SW 1271 (cell line): ENCODE measurements around the gene MYH15.
"Not testable (repeated sequence)": the region's sequence is repeated elsewhere in the genome, so short reads cannot be mapped to it uniquely, and the experiment has no call there.

Experiments
- DNase-seq, 2 experiments: peaks; one replicate each; lab custom pipeline; 2025; lab: John Stamatoyannopoulos, UW

MYH15 gene

DNA sequence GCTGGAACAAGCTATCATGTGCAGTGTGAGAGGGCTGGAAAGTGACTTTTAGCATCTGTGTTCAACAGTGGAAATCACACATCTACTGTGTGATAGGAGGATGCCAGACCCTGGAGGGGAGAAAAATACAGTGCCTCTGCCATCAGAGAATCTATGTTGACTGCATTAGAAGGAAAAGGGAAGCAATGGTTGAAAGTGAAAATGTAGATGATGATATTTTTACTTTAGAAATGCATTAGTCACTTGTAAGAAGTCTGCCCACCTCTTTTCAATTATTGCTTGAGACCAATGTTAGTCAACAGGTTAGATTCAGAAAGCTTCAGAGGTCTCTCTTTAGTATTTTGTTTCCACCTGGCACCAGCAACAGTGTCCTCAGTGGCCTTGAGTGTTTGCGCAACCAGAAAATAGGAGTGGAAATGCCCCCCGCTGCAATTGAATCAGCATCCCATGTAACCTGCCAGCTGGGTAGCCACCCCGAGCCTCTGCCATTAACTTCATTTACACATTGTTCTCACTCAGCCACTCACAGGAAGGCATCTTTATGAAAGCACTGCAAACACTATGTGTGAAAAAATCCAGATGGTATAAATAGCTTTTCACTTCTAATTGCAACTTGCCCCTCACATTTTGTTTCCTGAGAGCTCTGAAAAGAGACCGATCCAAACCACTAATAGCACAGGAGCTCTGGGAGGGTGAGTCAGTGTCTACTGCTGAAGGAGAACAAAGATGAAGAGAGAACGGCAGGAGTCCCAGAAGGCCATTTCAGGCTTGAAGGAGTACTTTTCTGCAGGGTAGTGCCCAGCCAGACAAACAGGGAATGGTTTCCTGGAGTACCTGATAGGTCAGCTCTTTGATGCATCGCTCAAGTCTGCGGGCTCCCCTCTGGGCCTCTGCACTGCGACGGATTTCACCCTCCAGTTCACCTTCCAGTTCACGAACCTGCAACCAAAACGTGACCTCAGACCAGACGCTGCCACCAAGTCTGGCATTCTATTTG is 122.0 kb downstream of the MYH15 start:
- DNase-seq = no peak

DNA sequence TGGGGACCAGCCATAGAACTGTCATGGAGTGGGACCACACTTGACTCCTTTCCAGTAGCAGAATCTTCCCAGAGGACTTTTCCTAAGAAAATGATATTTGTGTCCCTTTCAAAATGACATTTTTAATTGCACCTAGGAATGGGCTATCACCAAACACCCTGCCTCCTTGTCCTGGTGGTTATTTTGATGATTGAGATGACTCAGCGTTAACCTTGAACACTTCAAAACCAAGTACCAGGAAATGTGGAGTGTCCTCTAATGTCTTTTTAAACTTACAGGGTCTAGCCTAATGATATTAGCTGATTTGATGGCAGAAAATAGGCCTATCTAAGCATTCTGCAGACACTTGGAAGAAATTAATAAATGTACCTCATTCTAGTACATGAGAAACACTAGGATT is 123.3 kb downstream of the MYH15 start:
- no peak for DNase-seq

DNA sequence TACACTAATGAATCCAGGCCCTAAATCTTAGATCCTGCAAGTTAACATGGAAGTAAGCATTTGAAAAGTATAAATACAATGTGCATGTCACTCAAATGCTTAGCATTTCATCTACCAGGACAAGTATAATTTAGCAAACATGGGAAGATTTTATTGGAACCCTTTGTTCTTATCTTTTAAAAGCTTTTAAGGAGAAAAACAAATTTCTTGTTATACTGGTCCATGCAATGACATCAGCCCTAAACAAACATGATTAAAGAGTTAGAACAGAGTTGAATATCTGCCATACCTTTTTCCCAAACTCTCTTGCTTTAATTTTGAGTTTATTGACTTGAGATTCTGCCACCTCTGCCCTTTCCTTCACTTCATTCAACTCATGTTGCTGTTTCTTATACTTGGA is 127.1 kb downstream of the MYH15 start:
- DNase-seq = no peak

DNA sequence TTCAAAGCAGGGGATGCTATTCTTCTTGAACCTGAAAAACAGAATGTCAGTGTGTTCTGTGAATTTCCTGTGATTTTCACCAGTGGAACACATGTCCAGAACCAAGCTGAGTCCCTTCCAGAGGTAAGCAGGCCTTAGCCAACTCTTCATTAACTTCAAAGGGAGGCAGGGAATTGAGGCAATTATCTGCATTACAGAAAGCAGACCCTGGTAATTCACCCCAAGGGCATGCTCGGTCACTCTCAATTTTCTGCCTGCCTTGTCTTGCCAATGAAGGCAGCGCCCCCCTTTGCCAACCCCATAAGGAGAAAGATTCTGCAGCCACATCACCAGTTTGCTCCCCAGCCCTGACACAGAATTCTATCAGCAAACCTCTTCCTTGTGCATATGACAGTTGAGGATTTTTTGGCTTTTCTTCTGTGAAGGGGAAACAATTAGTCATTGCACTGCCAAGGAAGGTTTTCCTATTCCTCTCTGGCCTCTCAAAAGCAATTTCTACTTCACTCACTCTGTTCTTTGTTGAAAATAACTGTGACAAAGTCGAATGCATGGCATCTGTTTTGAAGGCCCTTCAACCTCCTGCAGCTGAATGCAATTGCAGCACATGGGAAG is 128.8 kb downstream of the MYH15 start:
- DNase-seq = no peak

DNA sequence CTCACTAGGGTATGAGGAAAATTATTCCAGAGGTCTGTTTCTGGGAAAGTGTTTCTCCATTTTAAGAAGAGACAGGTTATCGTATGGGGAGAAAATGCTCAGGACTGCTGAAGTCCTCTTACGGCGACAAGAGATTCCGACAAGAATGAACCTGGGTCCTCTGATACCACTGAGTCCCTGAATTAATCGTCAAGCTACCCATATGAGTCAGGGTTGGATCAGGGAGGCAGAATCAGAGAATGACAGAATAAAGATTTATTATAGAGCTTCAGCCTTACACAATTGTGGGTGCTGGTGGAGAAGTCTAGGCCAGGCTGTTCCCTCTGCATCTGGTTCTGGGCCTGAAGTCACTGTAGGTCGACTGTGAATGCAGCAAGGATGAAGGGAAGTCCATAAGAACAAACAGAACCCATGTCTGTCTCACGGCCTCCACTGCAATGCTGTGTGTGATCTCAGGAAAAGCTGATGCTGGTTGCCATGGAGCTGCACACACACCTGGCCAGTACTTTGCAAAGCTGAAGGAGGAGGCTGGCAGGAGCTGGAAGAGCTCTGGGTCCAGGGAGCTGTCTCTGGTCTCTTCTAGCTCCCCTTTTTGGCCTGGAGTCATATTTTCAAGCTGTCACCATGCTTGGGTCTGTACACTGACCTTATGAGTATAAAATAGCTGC is 130.1 kb downstream of the MYH15 start:
- DNase-seq = no peak

DNA sequence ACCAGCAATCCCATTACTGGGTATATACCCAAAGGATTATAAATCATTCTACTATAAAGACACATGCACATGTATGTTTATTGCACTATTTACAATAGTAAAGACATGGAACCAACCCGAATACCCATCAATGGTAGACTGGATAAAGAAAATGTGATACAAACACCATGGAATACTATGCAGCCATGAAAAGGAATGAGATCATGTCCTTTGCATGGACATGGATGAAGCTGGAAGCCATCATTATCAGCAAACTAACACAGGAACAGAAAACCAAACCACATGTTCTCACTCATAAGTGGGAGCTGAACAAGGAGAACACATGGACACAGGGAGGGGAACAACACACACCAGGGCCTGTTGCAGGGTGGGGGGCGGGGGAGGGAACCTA is 131.4 kb downstream of the MYH15 start:
- not testable (repeated sequence) for DNase-seq

DNA sequence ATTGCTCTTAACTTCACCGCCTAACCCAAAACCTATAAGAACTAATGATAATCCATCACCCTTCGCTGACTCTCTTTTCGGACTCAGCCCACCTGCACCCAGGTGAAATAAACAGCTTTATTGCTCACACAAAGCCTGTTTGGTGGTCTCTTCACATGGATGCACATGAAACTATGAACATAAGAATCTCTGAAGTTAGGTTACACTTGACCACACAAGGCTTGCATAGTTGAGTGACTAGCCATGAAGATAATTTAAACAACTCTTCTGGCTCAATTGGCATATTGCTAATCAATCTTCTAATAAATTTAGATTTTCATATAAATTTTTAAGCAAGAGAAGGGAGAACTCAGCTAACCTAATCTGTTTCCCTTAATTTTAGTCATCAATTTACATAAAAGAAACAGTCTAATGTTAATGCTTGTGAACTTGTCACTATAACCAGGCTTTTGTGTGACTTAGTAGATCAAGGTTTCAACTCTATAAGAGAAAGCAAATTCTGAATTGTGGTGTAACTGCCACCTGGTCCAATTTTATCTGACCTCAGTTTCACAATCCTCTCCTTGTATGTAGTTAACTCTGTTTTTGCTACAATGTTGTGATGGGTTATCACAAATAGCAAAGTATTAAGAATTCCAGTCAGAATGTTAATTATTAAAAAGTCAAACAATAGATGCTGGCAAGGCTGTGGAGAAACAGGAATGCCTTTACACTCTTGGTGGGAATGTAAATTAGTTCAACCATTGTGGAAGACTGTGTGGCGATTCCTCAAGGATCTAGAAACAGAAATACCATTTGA is 132.0 kb downstream of the MYH15 start:
- DNase-seq = no peak

DNA sequence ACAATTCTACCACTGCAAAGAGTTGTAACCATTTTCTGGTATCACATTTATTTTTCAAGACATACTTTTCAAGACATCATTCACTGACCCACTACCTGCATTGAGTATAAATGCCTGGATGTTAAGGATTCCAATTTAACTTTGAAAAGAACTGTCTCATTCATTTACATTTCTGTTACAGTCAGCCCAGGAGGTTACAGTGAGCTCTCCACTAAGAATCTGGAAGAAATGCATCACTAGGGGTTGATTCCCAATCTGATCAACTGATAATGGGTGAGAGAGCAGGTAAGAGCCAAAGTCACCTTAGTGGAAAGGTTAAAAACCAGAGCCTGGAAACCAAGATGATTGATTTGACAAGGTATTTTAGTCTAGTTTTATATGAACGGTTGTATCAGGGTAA is 133.0 kb downstream of the MYH15 start:
- DNase-seq = no peak

DNA sequence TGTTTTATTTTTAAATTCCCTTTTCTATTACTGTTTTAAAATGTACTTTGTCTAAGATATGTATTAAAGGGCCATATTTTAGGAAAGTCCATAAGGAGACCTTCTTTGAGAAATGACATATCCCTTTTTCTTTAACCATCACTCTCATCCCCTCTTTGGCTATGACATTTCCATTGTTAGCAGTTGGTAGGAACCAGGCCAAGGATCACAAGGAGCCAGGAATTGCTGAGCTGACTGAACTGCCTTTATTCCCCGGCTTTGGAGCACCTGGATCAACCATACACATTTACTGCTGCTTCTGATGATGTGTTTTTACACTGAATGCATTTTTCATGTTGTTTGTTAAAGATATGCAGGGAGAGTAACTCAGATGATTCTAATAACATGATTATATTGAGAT is 134.4 kb downstream of the MYH15 start:
- DNase-seq = no peak

DNA sequence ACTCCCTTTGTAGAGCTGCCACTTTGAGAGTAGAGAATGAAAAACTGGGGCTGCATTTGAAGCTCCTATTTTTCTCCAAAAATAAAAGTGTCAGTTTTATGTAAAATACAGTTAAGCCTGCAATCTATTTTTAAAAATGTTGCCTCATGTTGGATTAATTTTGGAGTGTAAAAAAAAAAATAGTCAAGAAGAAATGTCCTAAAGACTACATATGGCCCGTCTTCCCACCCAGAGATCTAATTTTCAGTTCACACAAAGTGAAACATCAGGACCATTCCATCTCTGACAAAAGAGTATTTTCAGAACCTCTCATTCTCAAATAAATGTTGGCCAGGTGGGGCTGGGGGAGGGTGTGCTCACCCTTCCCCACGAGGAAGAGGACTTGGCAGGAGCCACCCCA is 151.4 kb downstream of the MYH15 start:
- DNase-seq = no peak

DNA sequence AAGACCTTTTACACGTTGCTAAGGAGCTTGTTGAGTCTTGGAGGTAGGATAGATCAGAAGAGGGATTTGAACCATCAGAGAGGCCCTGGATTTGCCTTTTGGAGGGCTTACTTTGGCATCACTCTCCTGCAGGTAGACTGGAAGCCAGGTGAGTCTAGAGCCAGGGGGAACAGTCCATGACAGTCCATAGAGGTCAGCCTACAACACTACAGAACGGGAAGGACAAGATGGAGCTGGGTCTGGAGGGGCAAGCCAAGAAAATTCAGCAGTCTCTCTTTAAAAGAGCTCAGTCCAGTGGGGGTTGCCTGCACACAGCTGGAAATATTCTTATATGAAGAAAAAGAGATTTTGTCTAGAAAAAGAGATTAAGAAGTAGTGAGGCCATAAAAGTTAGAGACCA is 153.4 kb downstream of the MYH15 start:
- no peak for DNase-seq

DNA sequence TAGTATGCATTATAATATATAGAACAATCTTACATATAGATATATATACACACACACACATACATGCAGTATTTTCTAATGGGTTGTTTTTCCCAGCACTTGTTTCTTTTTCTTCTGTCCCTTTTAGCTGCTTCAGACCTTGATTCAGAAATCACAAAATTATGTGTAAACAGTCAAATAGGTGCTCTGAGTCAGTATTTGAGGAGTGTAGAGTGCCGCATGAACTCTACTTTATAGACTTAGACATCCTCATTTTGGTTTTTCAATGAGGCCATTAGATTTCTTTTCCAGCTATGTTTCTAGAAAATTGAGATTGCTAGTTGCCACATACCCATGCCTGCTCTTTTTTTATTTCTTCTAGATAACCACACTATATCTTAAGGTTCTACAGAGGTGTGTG is 155.8 kb downstream of the MYH15 start:
- DNase-seq = no peak

DNA sequence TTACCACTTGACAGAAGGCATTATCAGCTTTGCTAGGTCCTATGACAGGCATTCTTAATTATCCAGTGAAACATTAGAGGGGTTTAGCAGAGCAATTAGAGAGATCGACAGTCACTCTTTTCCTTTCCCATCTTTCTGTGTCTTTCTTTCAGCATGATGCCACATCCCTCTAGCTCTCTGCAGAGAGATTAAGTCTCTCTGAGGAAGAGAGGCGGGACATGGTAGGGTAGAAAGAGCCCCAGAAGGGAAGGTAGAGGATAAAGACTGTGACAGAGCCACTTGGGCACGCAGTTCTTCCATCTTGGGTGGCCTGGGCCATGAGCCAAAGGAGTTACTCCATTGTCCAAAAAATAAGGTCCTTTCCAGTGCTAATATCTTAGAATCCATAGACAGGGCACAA is 158.2 kb downstream of the MYH15 start:
- DNase-seq = no peak

DNA sequence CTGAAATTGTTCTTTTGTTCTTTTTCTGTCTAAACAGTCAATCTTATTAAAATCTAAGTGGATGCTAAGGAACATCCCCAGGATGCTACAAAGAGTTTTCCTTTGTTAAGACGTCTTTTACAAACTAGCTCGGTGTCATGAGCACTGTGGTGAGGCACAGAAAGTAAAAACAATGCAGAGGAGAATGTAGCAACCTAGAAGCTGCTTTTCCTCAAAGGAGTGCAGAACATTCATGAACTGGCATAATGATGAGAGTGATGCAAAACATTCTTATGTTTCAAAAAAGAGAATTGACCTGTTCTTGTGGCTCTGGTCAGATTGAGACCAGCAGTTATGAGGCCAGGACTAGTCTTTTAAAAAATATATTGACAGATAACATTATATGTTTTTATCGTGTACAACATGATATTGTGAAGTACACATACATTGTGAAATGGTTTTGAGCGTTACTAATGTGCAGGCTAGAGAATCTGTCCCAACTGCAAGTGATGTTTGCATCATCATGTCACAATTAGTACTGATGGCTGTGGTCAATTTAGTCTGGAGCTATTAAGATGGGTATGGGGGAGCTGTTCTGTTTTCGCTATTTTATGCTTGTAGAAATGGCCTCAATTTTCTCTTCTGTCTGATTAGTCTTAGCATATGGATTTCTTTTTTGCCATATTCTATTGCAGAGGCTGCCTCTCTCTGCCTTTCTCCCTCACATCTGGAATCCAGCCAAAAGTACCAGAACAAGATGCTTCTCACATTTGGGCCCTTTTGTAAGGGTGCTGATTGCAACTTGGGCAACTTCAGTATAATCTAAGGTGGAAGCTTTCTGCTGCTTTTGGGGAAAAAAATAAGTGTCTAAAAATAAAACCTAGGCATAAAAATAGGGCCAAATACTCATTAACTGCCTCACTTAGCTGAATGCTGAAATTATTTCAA is 163.8 kb downstream of the MYH15 start:
- no peak for DNase-seq

DNA sequence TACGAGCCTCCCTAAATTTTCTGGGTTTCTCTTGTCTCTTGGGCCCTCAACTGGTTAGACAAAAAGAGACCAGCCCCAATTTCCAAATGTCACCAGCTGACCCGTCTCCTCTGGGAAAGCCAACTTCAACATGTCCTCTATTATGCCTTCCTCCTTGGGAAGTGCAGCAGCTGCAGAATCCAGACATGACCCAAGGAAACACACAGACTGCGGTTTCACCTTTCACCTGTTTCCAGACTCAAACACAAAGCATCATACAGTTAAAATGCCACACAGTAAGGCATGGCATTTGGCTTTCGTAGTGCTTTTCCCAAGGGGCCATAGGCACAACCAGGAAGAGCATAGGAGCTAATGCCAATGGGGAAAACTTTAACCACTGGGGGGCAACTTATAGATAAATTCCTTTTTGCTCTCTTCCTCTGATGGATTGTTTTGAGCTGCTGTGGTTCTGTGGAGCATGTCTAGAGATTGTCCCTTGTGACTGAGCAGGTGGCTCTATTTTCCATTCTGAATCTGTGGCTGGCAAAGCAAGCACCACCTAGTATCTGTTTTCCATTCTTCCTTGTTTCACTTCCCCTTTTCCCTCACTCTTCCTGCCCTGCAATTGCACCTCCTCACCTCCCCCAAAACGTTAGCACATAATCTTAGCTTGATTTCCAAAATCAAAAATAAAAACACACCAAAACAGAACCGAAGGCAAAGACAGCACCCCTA is 164.7 kb downstream of the MYH15 start:
- DNase-seq = no peak

DNA sequence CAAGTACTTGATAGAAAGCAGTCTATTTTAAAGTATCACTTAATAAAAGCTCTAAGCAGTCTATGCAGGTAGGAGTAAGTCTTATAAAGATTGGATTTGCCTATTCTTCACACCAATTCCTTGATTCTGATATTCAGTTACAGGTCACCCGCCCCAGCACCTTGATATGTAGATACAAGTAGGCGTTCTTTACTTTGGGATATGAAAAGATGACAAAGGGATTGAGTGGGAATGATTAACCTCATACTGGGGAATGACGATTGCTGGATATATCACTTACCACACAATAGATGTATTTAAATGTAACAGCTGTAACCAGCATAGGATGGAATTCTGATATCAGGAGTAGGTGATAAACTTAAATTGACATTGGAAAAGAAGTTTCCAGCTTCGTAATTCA is 166.9 kb downstream of the MYH15 start:
- no peak for DNase-seq

DNA sequence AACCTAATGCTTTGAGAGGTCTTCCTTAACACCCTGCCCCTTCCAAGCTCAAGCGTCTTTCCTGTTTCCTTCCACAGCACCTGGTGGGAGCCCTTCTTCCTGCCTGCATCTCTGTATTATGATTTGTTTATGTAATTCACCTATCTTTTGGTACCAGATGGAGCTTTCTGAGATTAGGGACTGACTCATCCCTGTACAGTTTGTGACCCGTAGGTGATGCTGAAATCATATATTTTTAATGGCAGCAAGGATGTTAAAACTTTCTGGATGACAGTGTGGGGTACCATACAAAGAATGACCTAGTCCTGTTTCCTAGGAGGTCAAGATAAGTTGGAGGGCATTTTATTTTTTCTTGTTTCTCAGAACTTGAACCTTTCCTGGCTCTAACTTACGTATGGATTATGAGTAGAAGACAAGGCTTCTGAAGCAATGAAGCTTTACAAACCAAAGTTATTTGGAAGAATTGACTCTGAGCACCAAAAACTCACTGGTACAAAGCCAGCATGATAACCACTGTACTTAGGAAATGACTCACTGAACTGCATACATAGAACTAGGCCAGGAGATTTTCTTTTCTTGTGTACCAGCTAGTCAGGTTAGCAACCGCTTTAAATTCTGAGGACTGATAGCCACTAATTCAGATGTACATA is 167.4 kb downstream of the MYH15 start:
- no peak for DNase-seq

DNA sequence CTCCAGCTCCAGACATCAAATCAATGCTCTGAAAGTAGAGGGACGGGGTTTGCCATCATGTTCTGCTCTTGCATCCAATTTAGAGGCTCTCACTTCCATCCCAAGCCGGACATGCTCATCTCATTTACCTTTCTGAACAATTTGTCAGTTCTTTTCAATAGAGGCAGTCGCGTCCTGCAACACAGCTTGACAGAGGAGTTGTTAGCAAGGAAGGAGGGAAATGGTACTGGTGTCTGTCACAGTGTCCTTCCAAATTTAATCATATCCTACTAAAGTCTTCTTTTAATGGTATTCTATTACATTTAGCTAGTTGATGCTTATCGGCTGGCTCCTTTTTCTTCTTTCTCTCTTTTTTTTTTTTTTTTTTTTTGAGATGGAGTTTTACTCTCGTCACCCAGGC is 168.5 kb downstream of the MYH15 start:
- DNase-seq = no peak

DNA sequence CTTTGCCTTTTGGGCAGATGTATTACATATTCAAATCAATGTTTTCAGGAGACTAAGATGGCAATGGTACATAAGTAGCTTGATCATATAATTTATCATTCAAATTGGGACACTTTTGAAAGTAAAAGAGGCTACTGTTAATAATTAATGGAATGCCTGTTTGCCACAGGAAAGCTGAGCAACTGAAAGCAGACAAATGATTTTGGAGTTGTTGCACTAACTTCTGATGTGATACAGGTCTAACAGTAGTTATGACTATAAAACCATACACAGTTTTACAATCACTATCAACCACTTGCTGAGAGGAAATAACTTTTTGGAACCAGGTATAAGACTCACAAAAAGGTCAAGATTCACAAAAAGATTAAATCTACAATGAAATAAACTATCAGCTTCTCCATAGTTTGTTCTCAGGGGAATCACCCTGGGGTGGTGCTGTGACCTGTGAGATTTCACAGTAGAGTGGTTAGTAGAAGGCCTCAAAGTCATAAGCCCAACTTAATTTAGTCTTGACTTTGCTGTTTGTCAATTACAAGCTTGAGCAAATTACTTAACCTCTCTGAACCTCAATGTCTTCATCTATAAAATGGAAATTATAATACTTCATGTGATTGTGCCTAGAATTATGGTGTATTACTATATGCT is 171.4 kb downstream of the MYH15 start:
- DNase-seq = no peak
